GM06990 (cell line): ENCODE data around the gene ASIC2.

Source experiments
- DNase-seq: peaks from one replicate; pipeline ENCODE4 v3.0.0-alpha.2; 2011; ENCODE audit not compliant: insufficient read length; ENCODE audit errors: extremely low read depth
- H3K27me3 ChIP-seq: replicated peaks from 2 replicates; pipeline ENCODE4 v1.6.0; 2011; ENCODE audit warnings: low read length; ENCODE audit not compliant: control insufficient read depth, insufficient read depth
- H3K36me3 ChIP-seq: 2 replicates; pipeline ENCODE4 v1.5.1; 2011; ENCODE audit warnings: low read length; ENCODE audit not compliant: control insufficient read depth, insufficient read depth
- H3K4me3 ChIP-seq: replicated peaks from 2 replicates; pipeline ENCODE4 v1.5.1; 2011; ENCODE audit warnings: low read depth, mild to moderate bottlenecking, control low read depth, low read length
- TF ChIP-seq, protein P1 (sequence below): IDR thresholded peaks from 2 replicates; pipeline ENCODE4 v1.5.1; 2011; ENCODE audit warnings: low read length, control low read depth, mild to moderate bottlenecking, inconsistent platforms; ENCODE audit not compliant: insufficient read depth, poor library complexity, severe bottlenecking

ASIC2 gene

DNA sequence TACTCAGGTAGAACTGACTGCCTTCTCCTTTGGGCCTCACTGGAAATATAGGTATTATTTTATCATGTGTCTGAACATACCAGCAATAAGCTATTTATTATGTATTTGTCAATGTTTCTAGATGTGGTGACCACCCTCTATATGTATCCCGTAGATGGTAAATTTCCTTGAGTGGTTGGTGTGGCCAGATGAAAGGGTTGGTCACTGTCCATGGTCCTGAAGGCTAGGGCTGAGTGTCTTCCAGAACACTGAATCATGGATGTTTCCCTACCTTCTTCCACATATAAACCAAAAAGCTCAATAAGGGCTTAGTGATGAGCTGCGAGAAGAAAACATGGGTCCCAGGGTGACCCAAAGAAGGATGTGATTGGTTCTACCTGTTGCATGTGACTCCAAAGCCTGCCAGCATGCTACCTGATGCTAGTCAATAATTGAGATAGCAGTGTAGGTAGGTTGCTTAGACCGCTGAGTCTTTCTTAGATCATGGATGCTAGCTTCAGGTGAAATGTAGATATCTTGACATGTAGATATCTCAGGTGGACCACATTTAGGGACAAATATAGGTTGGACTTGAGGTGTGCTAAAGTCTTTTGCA lies 150.3 kb downstream of the ASIC2 start:
- H3K27me3 ChIP-seq = no peaks in the 10 kb centered on the region; the same call in 1 of the 2 replicates
- TF ChIP-seq, protein P1, sequence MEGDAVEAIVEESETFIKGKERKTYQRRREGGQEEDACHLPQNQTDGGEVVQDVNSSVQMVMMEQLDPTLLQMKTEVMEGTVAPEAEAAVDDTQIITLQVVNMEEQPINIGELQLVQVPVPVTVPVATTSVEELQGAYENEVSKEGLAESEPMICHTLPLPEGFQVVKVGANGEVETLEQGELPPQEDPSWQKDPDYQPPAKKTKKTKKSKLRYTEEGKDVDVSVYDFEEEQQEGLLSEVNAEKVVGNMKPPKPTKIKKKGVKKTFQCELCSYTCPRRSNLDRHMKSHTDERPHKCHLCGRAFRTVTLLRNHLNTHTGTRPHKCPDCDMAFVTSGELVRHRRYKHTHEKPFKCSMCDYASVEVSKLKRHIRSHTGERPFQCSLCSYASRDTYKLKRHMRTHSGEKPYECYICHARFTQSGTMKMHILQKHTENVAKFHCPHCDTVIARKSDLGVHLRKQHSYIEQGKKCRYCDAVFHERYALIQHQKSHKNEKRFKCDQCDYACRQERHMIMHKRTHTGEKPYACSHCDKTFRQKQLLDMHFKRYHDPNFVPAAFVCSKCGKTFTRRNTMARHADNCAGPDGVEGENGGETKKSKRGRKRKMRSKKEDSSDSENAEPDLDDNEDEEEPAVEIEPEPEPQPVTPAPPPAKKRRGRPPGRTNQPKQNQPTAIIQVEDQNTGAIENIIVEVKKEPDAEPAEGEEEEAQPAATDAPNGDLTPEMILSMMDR = no peak
- DNase-seq = no peak
- H3K36me3 ChIP-seq = no peaks in the 10 kb centered on the region
- no peak overlapping the region for H3K4me3 ChIP-seq

DNA sequence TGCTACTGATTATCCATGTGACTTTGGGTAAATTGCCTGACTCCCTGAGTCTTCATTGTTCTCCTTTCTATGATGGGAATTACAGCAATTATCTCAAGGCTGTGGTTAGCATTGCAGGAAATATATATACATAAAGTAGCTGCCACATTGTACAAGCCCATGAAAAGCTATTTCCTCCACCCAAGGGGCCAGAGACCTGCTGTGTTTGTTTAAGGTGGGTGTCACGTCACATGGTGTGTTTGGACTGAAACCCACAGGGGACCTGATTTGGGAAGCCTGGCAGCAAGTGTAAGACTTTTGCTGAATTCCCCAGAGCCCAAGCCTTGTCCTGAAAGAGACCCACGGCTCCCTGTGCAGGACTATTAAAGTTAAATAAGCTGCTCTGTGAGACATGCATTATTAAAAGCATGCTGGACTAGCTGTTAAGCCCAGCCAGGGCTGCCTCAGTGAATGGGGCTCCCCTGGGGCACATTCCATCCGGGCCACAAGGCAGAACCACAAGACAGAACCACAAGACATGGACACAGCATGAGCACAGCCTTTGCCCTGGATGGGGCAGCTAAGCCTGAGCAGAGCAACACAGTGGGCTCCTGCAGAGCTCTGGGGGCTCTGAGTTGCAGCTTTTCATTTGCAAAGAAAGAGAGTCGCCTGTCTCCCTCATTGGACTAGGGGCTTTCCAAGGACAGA lies 152.5 kb downstream of the ASIC2 start:
- Histone ChIP-seq H3K36me3 (no peaks in the 10 kb centered on the region), H3K27me3 (no peaks in the 10 kb centered on the region; the same call in 1 of the 2 replicates), H3K4me3 (no peak overlapping the region)
- TF ChIP-seq, protein P1 = no peak
- DNase-seq = no peak

DNA sequence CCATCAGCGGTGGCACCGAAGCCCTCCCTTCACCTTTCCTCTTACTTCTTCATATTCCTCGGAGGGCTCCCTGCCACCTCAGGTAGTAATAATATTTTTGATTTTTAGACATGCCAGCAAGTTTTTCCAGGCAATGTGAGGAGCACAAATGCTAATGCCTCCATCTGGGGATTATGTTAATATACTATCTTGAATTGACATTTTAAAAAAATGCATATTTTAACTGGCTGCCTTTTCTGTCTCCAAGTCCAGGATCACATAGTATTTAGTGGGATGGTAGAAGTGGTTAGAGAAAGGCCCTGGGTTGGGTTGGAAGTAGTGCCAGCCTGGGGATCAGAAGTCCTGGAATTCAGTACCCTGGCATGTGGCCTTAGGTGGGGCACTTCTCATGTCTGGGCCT lies 154.5 kb downstream of the ASIC2 start:
- Histone ChIP-seq H3K36me3 (no peaks in the 10 kb centered on the region), H3K27me3 (no peaks in the 10 kb centered on the region; the same call in 1 of the 2 replicates), H3K4me3 (no peak overlapping the region)
- TF ChIP-seq, protein P1 = no peak
- no peak for DNase-seq

DNA sequence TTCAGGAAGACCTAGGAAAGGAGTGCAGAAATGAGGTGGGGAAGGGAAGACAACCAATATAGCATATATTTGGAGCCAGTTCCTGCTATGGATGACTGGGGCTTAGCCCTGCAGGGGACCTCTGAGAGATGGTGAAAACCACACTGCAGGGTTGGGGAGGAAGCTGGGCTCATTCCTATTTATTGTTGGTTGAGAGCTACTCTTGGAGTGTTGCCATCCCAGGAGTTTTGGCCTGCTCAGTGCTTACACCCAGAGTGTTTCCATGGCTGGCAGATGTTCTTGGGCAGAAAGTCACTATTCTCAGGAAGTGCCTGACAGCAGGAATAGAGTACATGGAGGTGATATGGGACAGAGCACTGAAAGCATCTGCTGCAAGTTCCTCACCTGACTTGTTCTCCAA lies 155.7 kb downstream of the ASIC2 start:
- Histone ChIP-seq H3K27me3 (no peaks in the 10 kb centered on the region; the same call in 1 of the 2 replicates), H3K4me3 (no peak overlapping the region), H3K36me3 (no peaks in the 10 kb centered on the region)
- TF ChIP-seq, protein P1 = no peak
- DNase-seq = no peak

DNA sequence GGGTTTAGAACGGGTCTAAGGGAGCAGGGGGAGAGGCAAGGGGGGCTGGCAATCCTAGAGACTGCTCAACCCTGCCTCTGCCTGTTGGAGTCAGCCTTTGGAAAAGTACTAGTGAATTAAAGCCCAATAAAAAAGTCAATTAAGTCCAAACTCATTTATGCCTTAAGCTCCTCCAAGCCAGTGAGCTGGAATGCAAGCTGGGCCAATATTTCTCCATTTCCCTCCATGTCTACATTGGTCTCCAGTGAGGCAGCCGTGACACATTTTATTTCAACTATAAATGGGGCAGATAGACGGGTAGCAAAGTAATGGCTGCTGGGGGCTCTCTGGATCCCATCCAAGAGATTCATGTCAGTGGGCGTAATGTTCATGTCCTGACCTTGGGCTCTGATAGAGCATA lies 157.4 kb downstream of the ASIC2 start:
- Histone ChIP-seq H3K27me3 (no peaks in the 10 kb centered on the region; the same call in 1 of the 2 replicates), H3K4me3 (no peak overlapping the region), H3K36me3 (no peaks in the 10 kb centered on the region)
- TF ChIP-seq, protein P1 = no peak
- DNase-seq = no peak

DNA sequence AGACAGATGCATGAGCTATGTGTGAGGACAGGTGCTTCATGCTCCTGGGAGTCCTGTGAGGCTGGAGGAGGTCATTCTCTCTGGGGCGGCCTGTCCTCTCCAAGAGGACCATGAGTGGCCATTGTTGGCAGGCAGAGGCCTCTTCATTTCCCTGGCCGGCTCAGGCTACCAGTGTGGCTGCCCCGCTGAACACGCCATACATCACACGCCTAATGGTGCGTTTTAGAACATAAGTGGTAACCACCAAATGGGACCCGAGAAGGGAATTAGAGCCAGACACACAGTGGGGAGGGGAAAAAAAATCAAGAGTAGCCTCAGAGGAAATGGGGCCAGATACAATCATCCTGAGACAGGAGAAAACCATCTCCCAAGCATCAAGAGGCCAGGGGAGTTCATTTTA lies 161.5 kb downstream of the ASIC2 start:
- H3K4me3 ChIP-seq = no peak overlapping the region
- no peaks in the 10 kb centered on the region for H3K36me3 ChIP-seq
- H3K27me3 ChIP-seq = no peaks in the 10 kb centered on the region; the same call in none of the 2 replicates
- TF ChIP-seq, protein P1 = no peak
- DNase-seq = no peak
